RPMI8226 (cell line): ENCODE results near the gene SLC29A1.
"Not testable (repeated sequence)": the region's sequence is repeated elsewhere in the genome, so short reads cannot be mapped to it uniquely, and the experiment has no call there.

Experiments
- DNase-seq: peaks from one replicate; pipeline ENCODE4 v3.0.0-alpha.2; 2015

Gene SLC29A1

GRCh38 chr6:44196351-44196750, 27.0 kb upstream of the SLC29A1 start:
- DNase-seq: not testable (repeated sequence)

- DNase-seq: no peak
Measured at GRCh38 chr6:44198684-44199083, 24.7 kb upstream of the SLC29A1 start.

- no peak for DNase-seq
Measured at GRCh38 chr6:44199883-44200282, 23.5 kb upstream of the SLC29A1 start.

GRCh38 chr6:44201200-44201599, 22.2 kb upstream of the SLC29A1 start:
- DNase-seq: no peak

GRCh38 chr6:44201638-44202303, 21.6 kb upstream of the SLC29A1 start:
- DNase-seq: no peak

GRCh38 chr6:44202332-44202971, 20.9 kb upstream of the SLC29A1 start:
- DNase-seq: no peak

- no peak for DNase-seq
Measured at GRCh38 chr6:44202972-44203750, 20.2 kb upstream of the SLC29A1 start.

- DNase-seq: no peak
Measured at GRCh38 chr6:44203955-44204354, 19.4 kb upstream of the SLC29A1 start.

- no peak for DNase-seq
Measured at GRCh38 chr6:44207966-44208365, 15.4 kb upstream of the SLC29A1 start.

GRCh38 chr6:44211284-44211683, 12.1 kb upstream of the SLC29A1 start:
- DNase-seq: no peak

- no peak for DNase-seq
Measured at GRCh38 chr6:44214307-44214706, 9.1 kb upstream of the SLC29A1 start.

GRCh38 chr6:44216677-44217331, 6.6 kb upstream of the SLC29A1 start, which contains the start of gene MYMX:
TSS of gene MYMX (plus strand) at chr6:44216926. CDS start at chr6:44217472, 546 bp downstream.
- DNase-seq: peak; percentile 20

- DNase-seq: peak; percentile 71
Measured at GRCh38 chr6:44217332-44218143, 5.9 kb upstream of the SLC29A1 start.

GRCh38 chr6:44219053-44219814, 4.2 kb upstream of the SLC29A1 start:
- DNase-seq: peak; percentile 91

GRCh38 chr6:44219815-44220784, 3.3 kb upstream of the SLC29A1 start:
- no peak for DNase-seq

- no peak for DNase-seq
Measured at GRCh38 chr6:44220913-44221290, 2.5 kb upstream of the SLC29A1 start.

GRCh38 chr6:44221291-44221960, 2.0 kb upstream of the SLC29A1 start:
- peak; percentile 96 for DNase-seq

GRCh38 chr6:44221961-44222335, 1.4 kb upstream of the SLC29A1 start:
- no peak for DNase-seq

- no peak for DNase-seq
Measured at GRCh38 chr6:44222486-44223318, 693 bp upstream of the SLC29A1 start.
